ENCODE results near the gene TNF.

TNF gene

DNA sequence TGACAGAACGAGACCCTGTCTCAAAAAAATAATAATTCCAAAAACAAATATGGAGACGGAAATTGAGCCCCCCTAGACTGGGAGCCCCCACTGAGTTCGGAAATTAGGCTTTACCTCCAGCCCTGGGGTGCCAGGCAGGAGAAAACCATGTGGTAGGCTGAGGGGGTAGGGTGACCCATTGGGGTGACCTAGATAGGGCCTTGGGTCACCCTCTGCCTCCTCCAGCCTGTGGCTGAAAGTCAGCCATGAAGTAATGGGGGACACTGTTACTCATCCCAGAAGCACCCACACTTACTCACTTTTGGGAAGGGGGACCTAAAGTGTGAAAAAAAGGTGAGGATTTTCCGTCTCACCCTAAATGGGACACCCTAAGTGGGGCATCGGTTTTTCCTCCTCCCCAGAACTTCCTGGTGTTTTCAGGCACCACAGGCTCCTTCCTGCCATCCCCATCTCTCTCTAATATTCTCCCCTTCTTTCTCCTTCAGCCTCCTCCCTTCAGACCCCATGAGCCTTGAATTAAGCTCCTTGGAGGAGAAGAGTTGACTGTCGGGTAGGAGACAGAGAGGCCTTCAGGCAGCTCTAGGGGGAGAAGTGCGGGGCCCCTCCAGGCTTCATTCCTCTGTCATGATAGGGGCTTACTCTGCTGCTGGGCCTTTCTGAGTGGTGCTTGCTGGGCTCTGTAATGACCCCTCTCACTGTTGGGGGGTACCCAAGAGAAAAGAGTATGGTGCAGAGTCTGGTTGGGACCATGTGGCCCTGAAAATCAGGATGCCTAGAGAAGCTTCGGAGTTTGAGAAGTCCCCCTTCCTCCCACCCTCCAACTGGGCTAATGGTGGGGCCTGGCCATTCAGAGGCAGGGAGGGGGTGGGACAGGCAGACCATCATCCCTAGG is 4.4 kb downstream of the TNF start:
- TF ChIP-seq CTCF (conservative IDR thresholded peaks at IDR 0.05): no peak
- no peak for TF ChIP-seq ZFX (IDR thresholded peaks at IDR 0.05)
- no peak overlapping the region for H3K27ac ChIP-seq

- TF ChIP-seq ZFX (IDR thresholded peaks at IDR 0.05) (no peak), CTCF (conservative IDR thresholded peaks at IDR 0.05) (0 out of 2 replicates have a peak, but pooled peaks have one; percentile 11)
- H3K27ac ChIP-seq: no peak overlapping the region
These were observed 5.0 kb downstream of the TNF start for GRCh38 chr6:31580438-31580740.

DNA sequence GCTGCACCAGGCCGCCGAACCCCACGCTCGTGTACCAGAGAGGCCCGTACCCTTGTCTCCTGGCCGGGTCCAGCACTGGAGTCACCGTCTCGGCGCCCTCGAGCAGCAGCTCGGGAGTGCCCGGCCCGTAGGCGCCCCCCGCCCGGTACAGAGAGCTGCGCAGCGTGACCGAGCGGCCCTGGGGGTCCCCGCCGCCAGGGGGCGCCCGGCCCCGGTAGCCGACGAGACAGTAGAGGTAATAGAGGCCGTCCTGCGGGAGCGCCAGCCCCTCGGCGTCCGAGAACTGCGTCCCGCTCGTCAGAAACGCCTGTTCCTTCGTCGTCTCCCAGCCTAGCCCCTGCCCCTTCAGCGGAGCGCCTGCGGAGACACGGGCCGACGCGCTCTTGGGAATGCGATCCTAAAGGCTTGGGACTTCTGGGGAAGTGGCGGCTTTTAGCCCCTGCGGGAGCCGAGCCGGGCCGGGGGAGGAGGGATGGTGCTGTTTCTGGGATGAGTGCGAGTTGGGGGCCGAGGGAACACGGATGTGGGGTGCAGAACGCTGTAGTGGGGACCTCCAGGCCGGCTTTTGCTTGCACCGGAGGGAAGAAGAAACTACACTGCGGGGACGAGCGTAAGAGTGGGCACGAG is 5.6 kb downstream of the TNF start:
- TF ChIP-seq ZFX (IDR thresholded peaks at IDR 0.05) (no peak), CTCF (conservative IDR thresholded peaks at IDR 0.05) (peak; percentile 99)
- H3K27ac ChIP-seq: no peak overlapping the region

DNA sequence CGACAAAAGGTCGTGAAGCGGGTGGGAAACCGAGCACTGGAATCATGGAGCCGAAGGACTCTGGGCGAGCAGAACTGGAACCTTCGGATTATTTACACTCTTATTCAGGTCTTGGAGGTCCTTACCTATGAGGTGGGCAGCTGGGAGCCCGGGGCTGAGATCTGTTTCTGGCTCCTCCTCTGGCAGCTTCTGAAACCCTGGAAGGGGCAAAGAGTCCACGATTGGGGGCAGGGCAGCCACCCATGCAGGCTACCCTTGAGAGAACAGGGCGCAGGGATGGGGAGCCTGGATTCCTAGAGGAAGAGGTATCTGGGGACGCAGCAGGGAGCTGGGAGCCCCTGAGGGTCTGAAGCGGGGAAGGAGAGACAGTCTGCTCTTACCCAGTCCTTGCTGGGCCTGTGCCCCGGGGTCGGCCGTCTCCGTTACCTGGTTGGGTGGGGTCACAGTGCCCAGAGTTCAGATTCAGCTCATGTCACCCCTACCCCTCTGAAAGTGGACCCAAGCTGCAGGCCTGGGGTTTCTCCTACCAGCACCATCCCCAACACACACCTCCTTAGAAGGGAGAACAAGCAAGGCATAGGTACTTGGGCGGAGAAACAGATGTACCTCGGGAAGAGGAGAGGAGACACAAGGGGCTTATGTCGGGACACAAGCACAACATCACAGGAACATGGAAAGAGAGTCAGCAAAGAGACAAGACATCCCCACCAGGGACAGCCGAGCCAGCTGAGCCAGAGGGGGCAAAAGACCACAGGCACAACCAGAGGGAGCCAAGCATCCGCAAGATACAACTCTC is 6.3 kb downstream of the TNF start:
- TF ChIP-seq ZFX (IDR thresholded peaks at IDR 0.05) (no peak), CTCF (conservative IDR thresholded peaks at IDR 0.05) (no peak)
- no peak overlapping the region for H3K27ac ChIP-seq

GRCh38 chr6:31582230-31582643 is 6.9 kb downstream of the TNF start, which contains the start of gene LTB:
LTB (minus strand) TSS chr6:31582424; CDS start chr6:31582417, 7 bp downstream.
- H3K27ac ChIP-seq: no peak within 1 kb of the TSS
- TF ChIP-seq CTCF (conservative IDR thresholded peaks at IDR 0.05): no peak

DNA sequence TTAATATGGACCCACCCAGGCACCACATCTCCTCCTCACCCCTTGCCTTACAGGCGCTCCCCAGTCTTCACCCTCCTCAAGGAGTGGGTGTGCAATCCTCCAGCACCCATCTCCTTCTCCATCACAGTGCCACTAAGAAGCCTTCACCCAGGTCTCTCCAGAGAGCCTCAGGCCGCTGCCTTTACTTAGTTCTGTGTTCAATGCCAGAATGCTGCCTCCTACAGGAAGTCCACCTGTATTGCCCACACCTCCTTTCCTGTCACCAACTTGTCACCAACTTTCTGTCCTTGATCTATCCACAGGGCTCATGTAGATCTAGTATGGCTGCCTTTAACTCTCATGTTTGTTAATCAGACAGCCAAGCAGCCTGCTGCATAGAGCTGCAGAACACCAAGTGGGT is 10.1 kb downstream of the TNF start:
- H3K27ac ChIP-seq: no peak overlapping the region
- TF ChIP-seq CTCF (conservative IDR thresholded peaks at IDR 0.05): no peak; the same call in 1 of the 2 replicates
- TF ChIP-seq ZFX (IDR thresholded peaks at IDR 0.05): no peak

Data from C4-2B (cell line).